AG09309 (cell line): ENCODE results near the gene KCNB1.

Experiments
- DNase-seq: peaks from one replicate; pipeline ENCODE4 v3.0.0-alpha.2; 2010; ENCODE audit warnings: low read depth
- H3K4me3 ChIP-seq: 2 replicates; pipeline ENCODE4 v1.5.1; 2011; ENCODE audit warnings: mild to moderate bottlenecking, low read depth, low read length, moderate library complexity; ENCODE audit not compliant: control insufficient read depth
- TF ChIP-seq, protein P1 (sequence below): IDR thresholded peaks from 2 replicates; pipeline ENCODE4 v1.5.1; 2011; ENCODE audit warnings: mild to moderate bottlenecking, low read depth, low read length, inconsistent platforms; ENCODE audit not compliant: insufficient read depth, control insufficient read depth; ENCODE audit errors: missing control alignments

KCNB1 gene

GRCh38 chr20:49338061-49338460 lies 144.4 kb downstream of the KCNB1 start:
- H3K4me3 ChIP-seq = no peak overlapping the region
- no peak for DNase-seq
- TF ChIP-seq, protein P1, sequence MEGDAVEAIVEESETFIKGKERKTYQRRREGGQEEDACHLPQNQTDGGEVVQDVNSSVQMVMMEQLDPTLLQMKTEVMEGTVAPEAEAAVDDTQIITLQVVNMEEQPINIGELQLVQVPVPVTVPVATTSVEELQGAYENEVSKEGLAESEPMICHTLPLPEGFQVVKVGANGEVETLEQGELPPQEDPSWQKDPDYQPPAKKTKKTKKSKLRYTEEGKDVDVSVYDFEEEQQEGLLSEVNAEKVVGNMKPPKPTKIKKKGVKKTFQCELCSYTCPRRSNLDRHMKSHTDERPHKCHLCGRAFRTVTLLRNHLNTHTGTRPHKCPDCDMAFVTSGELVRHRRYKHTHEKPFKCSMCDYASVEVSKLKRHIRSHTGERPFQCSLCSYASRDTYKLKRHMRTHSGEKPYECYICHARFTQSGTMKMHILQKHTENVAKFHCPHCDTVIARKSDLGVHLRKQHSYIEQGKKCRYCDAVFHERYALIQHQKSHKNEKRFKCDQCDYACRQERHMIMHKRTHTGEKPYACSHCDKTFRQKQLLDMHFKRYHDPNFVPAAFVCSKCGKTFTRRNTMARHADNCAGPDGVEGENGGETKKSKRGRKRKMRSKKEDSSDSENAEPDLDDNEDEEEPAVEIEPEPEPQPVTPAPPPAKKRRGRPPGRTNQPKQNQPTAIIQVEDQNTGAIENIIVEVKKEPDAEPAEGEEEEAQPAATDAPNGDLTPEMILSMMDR = no peak

DNA sequence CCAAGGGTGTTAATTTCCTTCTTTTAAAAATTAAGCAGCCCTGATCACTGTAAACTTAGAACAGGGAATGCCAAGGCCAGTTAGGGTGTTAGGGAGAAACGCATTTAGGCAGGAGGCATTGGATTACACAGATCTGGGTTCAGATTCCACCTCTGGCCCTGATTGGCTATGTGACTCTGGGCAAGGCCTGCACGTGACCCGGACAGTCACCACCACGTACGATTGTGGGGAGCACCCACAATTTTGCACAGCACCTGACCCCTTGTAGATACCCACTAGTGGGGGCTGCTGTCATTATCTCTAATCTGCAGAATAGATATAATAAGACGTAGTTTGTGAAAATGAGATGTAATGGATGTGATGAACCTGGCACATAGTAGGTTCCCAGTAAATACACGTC lies 145.1 kb downstream of the KCNB1 start:
- no peak for DNase-seq
- TF ChIP-seq, protein P1 = no peak

GRCh38 chr20:49336786-49337185 lies 145.7 kb downstream of the KCNB1 start:
- TF ChIP-seq, protein P1 = no peak
- no peak for DNase-seq
- H3K4me3 ChIP-seq = no peak overlapping the region

More for the DNA sequence above, 145.1 kb downstream of the KCNB1 start:
- no peak overlapping the region for H3K4me3 ChIP-seq

DNA sequence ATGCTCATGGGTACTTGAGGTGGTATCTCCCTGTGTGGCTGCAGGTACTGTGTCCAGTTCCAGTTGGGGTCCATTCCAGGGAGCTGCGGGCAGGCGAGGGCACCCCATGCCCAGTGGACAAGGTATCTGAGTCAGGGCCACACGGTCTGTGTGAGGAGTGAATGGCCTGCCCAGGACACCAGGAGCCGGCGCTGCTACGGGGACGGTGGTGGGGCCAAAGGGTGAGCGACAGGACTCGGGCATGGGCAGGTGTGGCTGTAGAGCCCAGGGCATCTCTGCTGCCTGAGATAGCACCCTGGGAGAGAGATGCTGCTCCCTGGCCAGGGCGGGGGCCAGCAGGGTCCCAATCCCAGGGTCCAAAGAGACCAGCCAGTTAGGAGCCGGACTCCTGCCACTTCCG lies 147.0 kb downstream of the KCNB1 start:
- H3K4me3 ChIP-seq = no peak overlapping the region
- TF ChIP-seq, protein P1 = no peak
- DNase-seq = no peak

GRCh38 chr20:49330701-49331615 lies 151.5 kb downstream of the KCNB1 start:
- TF ChIP-seq, protein P1 = no peak
- no peak for DNase-seq
- H3K4me3 ChIP-seq = no peak overlapping the region

GRCh38 chr20:49328790-49329189 lies 153.7 kb downstream of the KCNB1 start:
- TF ChIP-seq, protein P1 = no peak
- H3K4me3 ChIP-seq = no peak overlapping the region
- DNase-seq = no peak

DNA sequence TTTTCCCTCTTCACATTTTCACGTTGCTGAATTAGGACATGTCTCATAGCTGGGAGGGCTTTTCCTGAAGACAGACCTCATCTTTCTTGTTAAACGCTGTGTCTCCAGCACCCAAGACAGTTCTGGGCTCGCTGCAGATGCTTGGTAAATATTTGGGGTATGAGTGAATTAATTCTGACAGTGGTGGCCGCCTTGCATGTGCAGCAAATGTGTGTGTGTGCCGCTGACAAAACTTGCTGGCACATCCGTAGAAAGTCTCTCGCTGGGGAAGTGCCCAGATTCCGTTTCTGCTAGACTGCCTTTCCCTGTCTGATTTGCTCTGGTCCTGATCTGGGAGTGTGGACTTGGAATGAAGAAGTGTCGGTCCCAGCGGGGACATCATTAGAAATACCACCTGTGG lies 156.4 kb downstream of the KCNB1 start:
- TF ChIP-seq, protein P1 = no peak
- H3K4me3 ChIP-seq = no peak overlapping the region

More for the DNA sequence above, 156.4 kb downstream of the KCNB1 start:
- no peak for DNase-seq
